Neuronal stem cell (in vitro differentiated cells): ENCODE results near the gene SH2D3C.

Experiments
- DNase-seq: peaks from one replicate; pipeline ENCODE4 v3.0.0-alpha.2; 2013; ENCODE audit warnings: low spot score
- H2AFZ ChIP-seq: one replicate; pipeline ENCODE4 v1.6.1; 2013; ENCODE audit warnings: mild to moderate bottlenecking, low read length, inconsistent platforms
- H2AK5ac ChIP-seq: 2 replicates; pipeline ENCODE4 v1.6.1; 2013; ENCODE audit warnings: low read depth, mild to moderate bottlenecking, inconsistent platforms, low read length, moderate library complexity, mixed read lengths
- H2BK120ac ChIP-seq: 2 replicates; pipeline ENCODE4 v1.6.1; 2013; ENCODE audit warnings: low read depth, mild to moderate bottlenecking, inconsistent platforms, low read length, moderate library complexity, mixed read lengths
- H2BK12ac ChIP-seq: one replicate; pipeline ENCODE4 v1.6.1; 2013; ENCODE audit warnings: low read length, inconsistent platforms
- H2BK15ac ChIP-seq: 2 replicates; pipeline ENCODE4 v1.6.1; 2013; ENCODE audit warnings: mild to moderate bottlenecking, low read length, inconsistent platforms, mixed read lengths
- H2BK5ac ChIP-seq: one replicate; pipeline ENCODE4 v1.6.1; 2013; ENCODE audit warnings: inconsistent platforms, mild to moderate bottlenecking, low read length, moderate library complexity
- H3K14ac ChIP-seq: one replicate; pipeline ENCODE4 v1.6.1; 2013; ENCODE audit warnings: low read length, inconsistent platforms
- H3K18ac ChIP-seq: 2 replicates; pipeline ENCODE4 v1.6.1; 2013; ENCODE audit warnings: low read length, inconsistent platforms
- H3K23ac ChIP-seq: 2 replicates; pipeline ENCODE4 v1.6.1; 2013; ENCODE audit warnings: low read depth, mild to moderate bottlenecking, mixed read lengths, low read length, inconsistent platforms; ENCODE audit not compliant: poor library complexity
- H3K27ac ChIP-seq: replicated peaks from 3 replicates; pipeline ENCODE4 v1.5.1; 2013; ENCODE audit warnings: low read length, inconsistent platforms
- H3K27me3 ChIP-seq, 3 experiments: 2 replicates each; pipeline ENCODE4 v1.6.1; 2013; ENCODE audit warnings: low read length in 3 of 3, mild to moderate bottlenecking in 2 of 3, inconsistent platforms in 1 of 3, low read depth in 1 of 3, mixed read lengths in 1 of 3, moderate library complexity in 1 of 3; ENCODE audit not compliant: control insufficient read depth in 3 of 3, insufficient read depth in 3 of 3
- H3K36me3 ChIP-seq, 2 donors: replicated peaks in 1 of 2; 2 replicates each; pipeline ENCODE4 v1.6.1; 2013; ENCODE audit warnings: low read length in 2 of 2; ENCODE audit not compliant: control insufficient read depth in 2 of 2, insufficient read depth in 2 of 2
- H3K4ac ChIP-seq: 2 replicates; pipeline ENCODE4 v1.6.1; 2013; ENCODE audit warnings: inconsistent platforms, mild to moderate bottlenecking, low read length, moderate library complexity
- H3K4me1 ChIP-seq, 2 donors: 1 replicate in 1 of 2; 2 replicates in 1 of 2; pipeline ENCODE4 v1.6.1; 2013; ENCODE audit warnings: low read length in 2 of 2, low read depth in 1 of 2; ENCODE audit not compliant: control insufficient read depth in 2 of 2, insufficient read depth in 1 of 2
- H3K4me2 ChIP-seq: one replicate; pipeline ENCODE4 v1.6.1; 2013; ENCODE audit warnings: mild to moderate bottlenecking, low read length, inconsistent platforms; ENCODE audit not compliant: insufficient read depth, poor library complexity, severe bottlenecking
- H3K4me3 ChIP-seq, 2 donors: 2 replicates each; pipeline ENCODE4 v1.5.1; 2013; ENCODE audit warnings: low read length in 2 of 2, mild to moderate bottlenecking in 2 of 2, inconsistent platforms in 1 of 2, moderate library complexity in 1 of 2
- H3K79me1 ChIP-seq: one replicate; pipeline ENCODE4 v1.6.1; 2013; ENCODE audit warnings: low read depth, mild to moderate bottlenecking, inconsistent platforms, low read length, moderate library complexity
- H3K9ac ChIP-seq: one replicate; pipeline ENCODE4 v1.6.1; 2013; ENCODE audit warnings: mild to moderate bottlenecking, low read depth, low read length, inconsistent platforms; ENCODE audit not compliant: poor library complexity
- H3K9me3 ChIP-seq, 2 donors: replicated peaks in 1 of 2; 2 replicates each; pipeline versions ENCODE3 to v1.6.1; 2013; ENCODE audit warnings: low read length in 2 of 2, mild to moderate bottlenecking in 2 of 2, inconsistent platforms in 1 of 2, low read depth in 1 of 2, mixed read lengths in 1 of 2, moderate library complexity in 1 of 2; ENCODE audit not compliant: control insufficient read depth in 2 of 2, insufficient read depth in 1 of 2
- H4K8ac ChIP-seq: one replicate; pipeline ENCODE4 v1.6.1; 2013; ENCODE audit warnings: low read depth, mild to moderate bottlenecking, inconsistent platforms, low read length, moderate library complexity
- H4K91ac ChIP-seq: one replicate; pipeline ENCODE4 v1.6.1; 2013; ENCODE audit warnings: low read length, low read depth, mild to moderate bottlenecking, inconsistent platforms; ENCODE audit not compliant: poor library complexity
- WGBS, 2 donors: extraction: QIAGEN DNeasy Blood & Tissue Kit; methylation state at CpG; one replicate each; pipeline ENCODE4 v1.1.7; 2013; ENCODE audit warnings: missing lambda C conversion rate in 2 of 2, mixed read lengths in 1 of 2; ENCODE audit not compliant: insufficient read length in 2 of 2, insufficient replicate concordance in 1 of 2; ENCODE audit errors: extremely low coverage in 2 of 2; 5-methylcytosine and 5-hydroxymethylcytosine counted together

Gene SH2D3C

DNA sequence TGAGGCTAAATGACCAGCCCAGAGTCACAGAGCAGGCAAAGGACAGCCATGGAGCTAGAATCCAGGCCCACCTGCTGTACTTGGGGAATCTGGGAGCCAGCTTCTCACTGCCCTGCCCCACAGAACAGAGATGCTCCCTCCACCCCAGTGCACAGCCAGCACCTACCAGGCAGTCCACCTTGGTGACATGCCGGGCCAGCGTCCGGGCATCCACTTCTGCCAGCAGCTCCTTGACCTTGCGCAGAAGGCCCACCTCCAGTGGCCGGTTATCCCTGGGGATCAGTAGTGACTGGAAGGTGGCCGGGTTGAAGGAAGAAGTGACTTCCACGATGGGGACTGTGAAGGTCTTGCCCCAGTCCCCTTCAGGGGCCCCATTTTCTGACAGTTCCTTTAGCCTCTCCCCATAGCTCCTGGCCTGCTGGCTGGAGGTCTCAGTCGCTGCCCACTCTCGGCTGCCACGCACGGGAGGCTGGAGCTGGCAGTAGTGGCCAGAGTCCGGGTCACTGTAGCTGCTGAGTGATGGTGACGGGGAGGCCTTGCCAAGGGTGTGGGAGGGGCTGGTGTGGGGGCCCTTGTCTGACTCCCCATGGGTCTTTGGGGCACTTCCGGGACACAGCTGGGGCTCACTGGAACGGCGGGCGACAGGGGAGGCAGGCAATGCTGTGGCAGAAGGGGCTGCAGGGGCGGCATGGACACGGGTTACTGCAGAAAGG, 33.9 kb downstream of the SH2D3C start:
- no CpG with 5 or more reads among the region's 19 CpGs for WGBS, 2 donors
- no peak overlapping the region for H3K18ac ChIP-seq

GRCh38 chr9:127742435-127743088, 35.9 kb downstream of the SH2D3C start:
- no peak overlapping the region for H2BK120ac ChIP-seq
- WGBS, 2 donors, result no CpG with 5 or more reads among the region's 33 CpGs
- DNase-seq, result peak; percentile 77
- H2AK5ac ChIP-seq, result no peak overlapping the region
- no peak overlapping the region for H3K23ac ChIP-seq
- no peak overlapping the region for H2BK15ac ChIP-seq
- H3K27me3 ChIP-seq, result peaks cover 0 to 10% (median 0%) of the 10 kb centered on the region in 3 experiments
- H4K91ac ChIP-seq, result no peak overlapping the region
- peak overlapping the region; percentile 99 for H3K4me2 ChIP-seq
- H3K79me1 ChIP-seq, result no peaks in the 10 kb centered on the region
- H3K18ac ChIP-seq, result no peak overlapping the region
- H3K14ac ChIP-seq, result no peak overlapping the region
- H2BK5ac ChIP-seq, result no peak overlapping the region
- peaks cover 2 to 9% of the 10 kb centered on the region in 2 donors for H3K4me1 ChIP-seq
- no peak overlapping the region for H2BK12ac ChIP-seq
- H4K8ac ChIP-seq, result no peak overlapping the region
- peak overlapping the region; percentile 43 to 74 for H3K4me3 ChIP-seq
- H3K9me3 ChIP-seq, result no peaks in the 10 kb centered on the region
- no peak overlapping the region for H3K27ac ChIP-seq
- peaks cover 0 to 6% of the 10 kb centered on the region in 2 donors for H3K36me3 ChIP-seq
- H3K4ac ChIP-seq, result no peak overlapping the region
- H3K9ac ChIP-seq, result no peak overlapping the region
- H2AFZ ChIP-seq, result peak overlapping the region; percentile 89

More for the DNA sequence above, 33.9 kb downstream of the SH2D3C start:
- Histone ChIP-seq H3K4me1 (peaks cover 2 to 9% of the 10 kb centered on the region in 2 donors), H3K4me3 (peak overlapping the region in 1 of 2 donors; percentile 51), H2BK12ac (no peak overlapping the region), H3K9ac (no peak overlapping the region), H2AFZ (no peak overlapping the region), H2BK15ac (no peak overlapping the region), H2BK5ac (no peak overlapping the region), H3K79me1 (peaks cover 1% of the 10 kb centered on the region), H3K27me3 (peaks cover 0 to 25% (median 0%) of the 10 kb centered on the region in 3 experiments), H3K27ac (no peak overlapping the region), H3K23ac (no peak overlapping the region), H3K14ac (no peak overlapping the region), H4K8ac (no peak overlapping the region), H3K4ac (no peak overlapping the region), H3K9me3 (no peaks in the 10 kb centered on the region), H4K91ac (no peak overlapping the region), H3K36me3 (peaks cover 0 to 15% of the 10 kb centered on the region in 2 donors), H2BK120ac (no peak overlapping the region), H2AK5ac (peak overlapping the region; percentile 64), H3K4me2 (no peak overlapping the region)
- no peak for DNase-seq

- H2BK12ac ChIP-seq, result no peak overlapping the region
- no peak overlapping the region for H3K14ac ChIP-seq
- H3K4me3 ChIP-seq, result peak overlapping the region; percentile 43 to 72
- H3K18ac ChIP-seq, result peak overlapping the region; percentile 92
- H3K36me3 ChIP-seq, result peaks cover 0 to 6% of the 10 kb centered on the region in 2 donors
- H3K79me1 ChIP-seq, result no peaks in the 10 kb centered on the region
- H2AFZ ChIP-seq, result peak overlapping the region; percentile 89
- H3K23ac ChIP-seq, result no peak overlapping the region
- H3K9me3 ChIP-seq, result no peaks in the 10 kb centered on the region
- H3K4me1 ChIP-seq, result peaks cover 2 to 9% of the 10 kb centered on the region in 2 donors
- no peak overlapping the region for H3K27ac ChIP-seq
- H4K91ac ChIP-seq, result no peak overlapping the region
- no CpG with 5 or more reads among the region's 38 CpGs for WGBS, 2 donors
- peak; percentile 91 for DNase-seq
- peak overlapping the region; percentile 83 for H3K9ac ChIP-seq
- H2BK5ac ChIP-seq, result no peak overlapping the region
- H2BK120ac ChIP-seq, result no peak overlapping the region
- H2BK15ac ChIP-seq, result no peak overlapping the region
- H4K8ac ChIP-seq, result no peak overlapping the region
- no peak overlapping the region for H3K4ac ChIP-seq
- peak overlapping the region; percentile 99 for H3K4me2 ChIP-seq
- H3K27me3 ChIP-seq, result peaks cover 0 to 10% (median 0%) of the 10 kb centered on the region in 3 experiments
- no peak overlapping the region for H2AK5ac ChIP-seq
These were observed 36.5 kb downstream of the SH2D3C start for GRCh38 chr9:127741831-127742434.
